Body of pancreas (tissue), 4 donors: ENCODE results near the gene PRR12. TPM values are rescaled to one million over a fixed set of nuclear protein-coding genes. Genes with fewer than 3 reads are reported as not detected.
A peak's percentile ranks its signal among the peaks of the same experiment; 100 is the strongest.

Experiments used
- ATAC-seq: fragments of 150-250 bp; one replicate; pipeline ENCODE4 v1.9.1; 2016
- DNase-seq, 4 donors: peaks; one replicate each; pipeline ENCODE4 v3.0.0-alpha.2; 2019
- H3K27ac ChIP-seq, 4 donors: fragments of 200-600 bp; sonication (generic); 1 replicate in 3 of 4; 2 replicates in 1 of 4; pipeline versions ENCODE4 v1.5.1 to v1.6.1; 2016 to 2019; ENCODE audit warnings: mild to moderate bottlenecking in 1 of 4, mixed read lengths in 1 of 4, moderate library complexity in 1 of 4
- H3K27me3 ChIP-seq, 2 donors: fragments of 200-600 bp; sonication (generic); one replicate each; pipeline ENCODE4 v1.6.0; 2016; ENCODE audit warnings: mild to moderate bottlenecking in 1 of 2
- H3K36me3 ChIP-seq, 2 donors: fragments of 200-600 bp; sonication (generic); replicated peaks in 1 of 2; 2 replicates each; pipeline ENCODE4 v1.5.1; 2016; ENCODE audit warnings: low read depth in 2 of 2; ENCODE audit not compliant: insufficient read depth in 1 of 2
- H3K4me1 ChIP-seq: fragments of 200-600 bp; sonication (generic); one replicate; pipeline ENCODE4 v1.6.0; 2016
- H3K4me3 ChIP-seq, 2 donors: fragments of 200-600 bp; sonication (generic); 1 replicate in 1 of 2; 2 replicates in 1 of 2; pipeline ENCODE4 v1.5.1; 2016 to 2019
- H3K9me3 ChIP-seq, 3 donors: fragments of 200-600 bp; sonication (generic); 1 replicate in 2 of 3; 2 replicates in 1 of 3; pipeline ENCODE4 v1.5.1; 2016
- CTCF ChIP-seq, 7 experiments: fragments of 450-650 bp in 4 of 7; fragments of 200-600 bp in 3 of 7; sonication (generic) in 3 of 7; IDR thresholded peaks; one replicate each; pipeline ENCODE4 v1.5.1; 2016 to 2019; ENCODE audit warnings: antibody characterized with exemption in 7 of 7
- POLR2A ChIP-seq, 3 donors: fragments of 450-650 bp; IDR thresholded peaks; one replicate each; pipeline ENCODE4 v1.6.1; 2016; ENCODE audit warnings: antibody characterized with exemption in 3 of 3, mild to moderate bottlenecking in 2 of 3
- WGBS, 2 donors: methylation state at CpG; one replicate each; pipeline ENCODE4 v1.1.5; 2017; 5-methylcytosine and 5-hydroxymethylcytosine counted together
- intact Hi-C: fragments of 100-400 bp; cut with DNase I; formaldehyde crosslinking; loops from one replicate; pipeline ENCODE4 v1.15.1; 2023
- total RNA-seq, 2 donors: library from RNA; depleted of rRNA; stranded (reverse); fragments of >200 nt; gene quantifications; one replicate each; pipeline ENCODE4 v1.1.0, GENCODE V29; 2016

The PRR12 gene
- total RNA-seq, result 10 to 100 TPM in 1 of 2 donors, 1 to 10 TPM in 1; 8.0 to 23.4 TPM

DNA sequence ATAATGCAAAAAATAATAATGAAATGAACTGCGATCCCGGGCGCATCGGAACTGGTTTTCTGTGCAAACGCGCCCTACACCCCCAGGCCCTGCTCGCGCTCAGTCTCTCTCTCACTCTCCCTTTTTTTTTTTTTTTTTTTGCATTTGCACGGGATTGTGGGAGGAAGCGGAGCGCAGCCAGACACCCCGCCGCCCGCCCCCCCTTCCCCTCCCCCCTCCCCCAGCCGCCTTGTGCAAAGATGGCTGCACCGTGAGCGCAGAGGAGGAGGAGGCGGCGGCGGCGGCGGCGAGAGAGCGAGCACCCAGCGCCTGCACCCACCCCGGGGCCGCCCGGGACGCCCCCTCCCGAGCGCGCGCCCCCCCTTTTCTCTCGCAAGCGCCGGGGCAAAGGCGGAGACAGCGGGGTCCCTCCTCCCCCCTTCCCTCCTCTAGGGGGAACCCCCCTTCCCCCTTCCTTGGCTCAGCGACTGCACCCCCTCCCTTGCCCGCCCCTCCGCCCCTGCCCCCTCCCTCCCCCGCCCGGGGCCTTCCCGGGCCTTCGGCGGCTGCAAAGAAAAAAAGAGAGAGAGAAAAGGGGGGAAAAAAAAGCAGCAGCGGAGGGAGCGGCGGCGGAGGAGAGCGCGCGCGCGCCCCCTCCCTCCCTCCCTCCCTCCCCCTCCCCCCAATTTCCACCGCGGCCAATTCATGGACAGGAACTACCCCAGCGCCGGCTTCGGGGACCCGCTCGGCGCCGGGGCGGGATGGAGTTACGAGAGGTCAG, at the start of gene PRR12:
Gene PRR12, plus strand, starts transcription at position 212 of the 760 bp plus-strand sequence. Its CDS starts 473 bp downstream, at position 685.
- peak within 1 kb of the TSS; percentile 79 to 89 (median 86) for H3K27ac ChIP-seq
- intact Hi-C loops, result no loop called here
- no peaks in the 10 kb centered on the region for H3K27me3 ChIP-seq
- 0% methylated on average over 14 to 50 of the region's 66 CpGs for WGBS, 2 donors
- H3K9me3 ChIP-seq, result no peaks in the 10 kb centered on the region
- H3K36me3 ChIP-seq, result peaks cover 3 to 10% of the 10 kb centered on the region in 2 donors
- TF ChIP-seq POLR2A (IDR thresholded peaks at IDR 0.05) (no peak), CTCF (IDR thresholded peaks at IDR 0.05) (no peak)
- peak; percentile 64 to 70 (median 68) for DNase-seq
- peak; percentile 57 for ATAC-seq
- peaks cover 24% of the 10 kb centered on the region for H3K4me1 ChIP-seq
- H3K4me3 ChIP-seq, result peak within 1 kb of the TSS; percentile 66 to 71

GRCh38 chr19:49541914-49542313, 49.1 kb upstream of the PRR12 start:
- WGBS, 2 donors, result 84 to 89% methylated on average over 6 of the region's 6 CpGs
- Histone ChIP-seq H3K27ac (no peak overlapping the region), H3K4me3 (no peak overlapping the region), H3K9me3 (no peaks in the 10 kb centered on the region), H3K27me3 (no peaks in the 10 kb centered on the region), H3K4me1 (peaks cover 3% of the 10 kb centered on the region), H3K36me3 (no peaks in the 10 kb centered on the region)
- TF ChIP-seq CTCF (IDR thresholded peaks at IDR 0.05) (no peak), POLR2A (IDR thresholded peaks at IDR 0.05) (no peak)
- intact Hi-C loops, result no loop called here
- no peak for ATAC-seq
- no peak for DNase-seq

DNA sequence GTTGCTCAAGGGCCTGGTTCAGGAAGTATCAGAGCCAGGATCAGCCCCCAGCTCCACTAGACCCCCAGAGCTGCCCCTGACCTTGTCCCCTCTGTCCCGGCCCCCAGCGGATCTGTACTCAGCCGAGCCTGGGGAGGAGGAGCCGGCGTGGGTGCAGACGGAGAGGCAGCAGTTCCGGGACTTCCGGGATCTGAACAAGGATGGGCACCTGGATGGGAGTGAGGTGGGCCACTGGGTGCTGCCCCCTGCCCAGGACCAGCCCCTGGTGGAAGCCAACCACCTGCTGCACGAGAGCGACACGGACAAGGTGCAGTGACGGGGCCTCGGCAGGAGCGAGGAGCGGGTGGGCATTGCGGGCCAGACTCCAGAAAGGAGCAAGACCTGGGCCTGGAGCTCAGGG, 48.5 kb upstream of the PRR12 start:
- Histone ChIP-seq H3K27ac (no peak overlapping the region), H3K27me3 (no peaks in the 10 kb centered on the region), H3K4me1 (peaks cover 4% of the 10 kb centered on the region), H3K4me3 (no peak overlapping the region), H3K36me3 (no peaks in the 10 kb centered on the region), H3K9me3 (no peaks in the 10 kb centered on the region)
- TF ChIP-seq POLR2A (IDR thresholded peaks at IDR 0.05) (no peak), CTCF (IDR thresholded peaks at IDR 0.05) (no peak)
- no peak for DNase-seq
- 94% methylated on average over 16 of the region's 16 CpGs for WGBS, 2 donors
- no peak for ATAC-seq
- intact Hi-C loops, result no loop called here

- Histone ChIP-seq H3K27ac (no peak overlapping the region), H3K27me3 (no peaks in the 10 kb centered on the region), H3K36me3 (no peaks in the 10 kb centered on the region), H3K4me3 (no peak overlapping the region), H3K4me1 (peaks cover 4% of the 10 kb centered on the region), H3K9me3 (no peaks in the 10 kb centered on the region)
- DNase-seq (no peak), ATAC-seq (no peak)
- intact Hi-C loops, result no loop called here
- WGBS, 2 donors, result 84 to 85% methylated on average over 5 to 13 of the region's 14 CpGs
- TF ChIP-seq POLR2A (IDR thresholded peaks at IDR 0.05), result no peak
- TF ChIP-seq CTCF (IDR thresholded peaks at IDR 0.05), result no peak
Measured at GRCh38 chr19:49543032-49543431, 48.0 kb upstream of the PRR12 start.

GRCh38 chr19:49544154-49544553, 46.8 kb upstream of the PRR12 start:
- TF ChIP-seq CTCF (IDR thresholded peaks at IDR 0.05) (no peak), POLR2A (IDR thresholded peaks at IDR 0.05) (no peak)
- no peak overlapping the region for H3K27ac ChIP-seq
- ATAC-seq, result no peak
- no peaks in the 10 kb centered on the region for H3K27me3 ChIP-seq
- intact Hi-C loops, result no loop called here
- DNase-seq, result no peak
- no peaks in the 10 kb centered on the region for H3K36me3 ChIP-seq
- no peaks in the 10 kb centered on the region for H3K9me3 ChIP-seq
- H3K4me3 ChIP-seq, result no peak overlapping the region
- peaks cover 4% of the 10 kb centered on the region for H3K4me1 ChIP-seq
- WGBS, 2 donors, result 73 to 85% methylated on average over 5 of the region's 5 CpGs
